HG02981 (cell line): ENCODE measurements around the gene DHH.

Experiments
- ATAC-seq: cut with Tn5 transposase; IDR thresholded peaks from one replicate; pipeline ENCODE4 v1.9.1; 2021; ENCODE audit warnings: mild to moderate bottlenecking, moderate library complexity; ENCODE audit not compliant: unreplicated experiment

The DHH gene

GRCh38 chr12:49109641-49110463 lies 15.3 kb upstream of the DHH start:
- ATAC-seq, result no peak

- ATAC-seq, result no peak
Observed at GRCh38 chr12:49108958-49109404, 14.4 kb upstream of the DHH start.

GRCh38 chr12:49105504-49106084 lies 11.0 kb upstream of the DHH start:
- ATAC-seq, result no peak

GRCh38 chr12:49104822-49105221 lies 10.2 kb upstream of the DHH start:
- no peak for ATAC-seq

- no peak for ATAC-seq
Observed at GRCh38 chr12:49100380-49100779, 5.8 kb upstream of the DHH start.

- ATAC-seq, result no peak
Observed at GRCh38 chr12:49098703-49099102, 4.1 kb upstream of the DHH start.

GRCh38 chr12:49098035-49098451 lies 3.4 kb upstream of the DHH start:
- ATAC-seq, result no peak

GRCh38 chr12:49097381-49097780 lies 2.8 kb upstream of the DHH start:
- ATAC-seq, result no peak

- no peak for ATAC-seq
Observed at GRCh38 chr12:49094975-49095365, 369 bp upstream of the DHH start.

- ATAC-seq, result no peak
Observed at GRCh38 chr12:49093792-49094159, 825 bp downstream of the DHH start.

- ATAC-seq, result no peak
Observed at GRCh38 chr12:49092816-49093406, 1.7 kb downstream of the DHH start.

- ATAC-seq, result no peak
Observed at GRCh38 chr12:49092086-49092815, 2.4 kb downstream of the DHH start.

- ATAC-seq, result no peak
Observed at GRCh38 chr12:49091836-49092085, 2.8 kb downstream of the DHH start.

- no peak for ATAC-seq
Observed at GRCh38 chr12:49091056-49091835, 3.4 kb downstream of the DHH start.

- ATAC-seq, result no peak
Observed at GRCh38 chr12:49089821-49090773, 4.5 kb downstream of the DHH start.

GRCh38 chr12:49088932-49089330 lies 5.7 kb downstream of the DHH start:
- no peak for ATAC-seq

GRCh38 chr12:49088150-49088931 lies 6.3 kb downstream of the DHH start:
- ATAC-seq, result no peak

GRCh38 chr12:49086116-49086515 lies 8.5 kb downstream of the DHH start:
- no peak for ATAC-seq

- no peak for ATAC-seq
Observed at GRCh38 chr12:49084438-49084837, 10.2 kb downstream of the DHH start.
